Activated naive CD4-positive, alpha-beta T cell (primary cell): ENCODE results near the gene CPS1.

Experiments
- DNase-seq, 4 experiments: peaks; one replicate each; lab custom pipeline; 2025; lab: John Stamatoyannopoulos, UW

Gene CPS1

DNA sequence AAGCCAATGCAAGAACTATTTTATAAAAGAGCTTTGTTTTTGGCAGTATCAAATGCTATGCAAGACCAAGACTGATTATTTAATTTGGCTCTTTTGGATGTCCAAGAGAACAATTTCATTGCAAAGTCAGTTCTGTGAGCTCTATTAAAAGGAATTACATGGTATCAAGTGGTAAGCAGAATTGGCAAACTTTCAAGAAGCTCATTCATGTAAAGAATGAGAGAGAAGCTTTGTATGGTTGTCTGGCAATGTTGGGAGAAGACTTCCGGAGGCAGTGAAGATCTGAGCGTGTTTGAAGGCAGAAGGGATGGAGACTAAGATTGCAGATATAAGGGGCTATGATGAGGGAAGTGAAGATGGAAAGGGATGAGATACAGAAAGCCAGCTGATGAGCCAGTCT, 49.6 kb downstream of the CPS1 start:
- DNase-seq: no peak

DNA sequence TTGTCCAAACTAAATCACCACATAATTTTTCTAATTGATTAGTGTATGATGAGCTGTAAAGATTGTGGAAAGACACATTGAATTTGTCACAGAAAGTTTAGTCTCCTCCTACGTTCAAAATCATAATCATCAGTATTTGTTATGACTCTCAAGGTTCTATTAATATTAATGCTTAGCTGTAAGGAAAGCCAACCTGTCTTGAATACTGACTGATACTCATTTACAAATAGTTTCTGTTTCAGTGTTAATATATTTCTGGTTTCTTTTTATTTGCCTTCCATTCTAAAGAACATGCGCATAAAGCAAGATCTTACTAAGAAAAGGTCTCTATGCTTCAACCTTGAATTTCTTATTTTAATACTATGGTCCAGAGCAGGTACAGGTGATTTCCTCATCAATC, 55.1 kb downstream of the CPS1 start:
- DNase-seq: no peak

DNA sequence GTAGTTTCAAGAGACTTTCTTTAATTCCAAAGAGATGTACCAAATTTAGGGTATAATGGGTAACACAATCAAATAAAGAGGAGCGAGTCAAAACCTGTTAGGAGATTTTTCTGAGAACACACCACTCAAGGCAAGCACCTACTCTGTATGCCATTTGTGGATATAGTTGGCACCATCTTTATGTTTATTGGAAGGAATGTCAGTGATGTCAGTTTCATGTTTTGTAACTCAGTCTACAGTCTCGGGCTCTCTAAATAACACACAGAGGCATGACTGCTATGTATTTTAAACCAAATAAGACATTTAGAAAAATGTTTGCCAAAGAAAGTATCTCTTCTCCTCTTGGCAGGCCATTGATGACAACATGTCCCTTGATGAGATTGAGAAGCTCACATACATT, 59.7 kb downstream of the CPS1 start:
- no peak for DNase-seq

DNA sequence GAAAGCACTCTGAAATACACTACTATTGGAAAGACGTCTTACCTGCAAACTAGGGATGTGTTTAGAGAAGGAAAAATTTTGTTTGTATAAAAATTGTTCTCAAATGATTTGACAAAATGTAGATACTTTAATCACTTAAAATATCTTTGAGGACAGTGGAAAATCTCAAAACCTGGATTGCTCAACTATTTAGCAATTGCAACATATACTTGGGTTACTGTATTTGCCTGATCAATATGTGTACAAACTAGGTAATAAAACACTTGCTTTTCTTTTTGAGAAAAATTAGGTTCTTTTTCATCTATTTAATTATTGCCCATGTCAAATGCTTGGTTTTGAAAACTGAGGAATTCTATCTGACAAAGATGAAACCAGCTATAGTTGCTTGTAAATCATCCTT, 60.9 kb downstream of the CPS1 start:
- DNase-seq: no peak

DNA sequence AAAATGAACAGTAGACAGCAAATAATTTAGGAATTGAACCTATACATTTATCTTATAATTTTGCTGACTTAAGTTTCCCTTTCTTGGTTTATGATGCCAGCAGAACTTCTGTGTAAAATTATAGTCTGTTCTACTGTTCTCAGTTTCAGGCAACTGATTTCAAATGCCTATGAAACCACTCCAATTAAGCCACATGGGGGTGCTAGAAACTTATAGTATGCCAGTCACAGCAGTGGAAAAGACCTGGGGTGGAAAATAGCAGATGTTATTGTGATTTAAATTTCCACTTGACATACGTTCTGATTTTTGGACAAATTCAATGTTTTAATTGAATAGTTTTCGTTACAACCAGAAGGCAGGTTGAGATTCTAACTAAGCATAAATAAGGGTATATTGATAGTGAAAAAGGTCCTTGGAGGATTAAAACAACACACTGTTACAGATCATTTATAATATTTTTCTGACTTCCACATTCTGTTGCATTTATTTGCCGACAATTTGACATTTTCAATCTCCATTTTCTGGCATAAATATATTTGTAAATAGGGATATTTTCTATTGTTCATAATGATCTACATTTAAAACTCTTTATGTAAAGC, 61.4 kb downstream of the CPS1 start:
- no peak for DNase-seq

DNA sequence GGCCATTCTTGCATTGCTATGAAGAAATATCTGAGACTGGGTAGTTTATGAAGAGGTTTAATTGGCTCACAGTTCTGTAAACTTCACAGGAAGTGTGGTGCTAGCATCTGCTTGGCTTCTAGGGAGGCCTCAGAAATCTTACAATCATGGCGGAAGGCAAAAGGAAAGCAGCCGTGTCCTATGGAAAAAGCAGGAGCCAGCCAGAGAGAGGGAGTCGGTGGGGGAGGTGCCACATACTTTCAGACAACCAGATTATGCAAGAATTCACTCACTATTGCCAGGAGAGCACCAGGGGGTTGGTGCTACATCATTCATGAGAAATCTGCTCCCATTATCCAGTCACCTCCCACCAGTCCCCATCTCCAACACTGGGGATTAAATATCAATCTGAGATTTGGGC, 64.1 kb downstream of the CPS1 start:
- no peak for DNase-seq

DNA sequence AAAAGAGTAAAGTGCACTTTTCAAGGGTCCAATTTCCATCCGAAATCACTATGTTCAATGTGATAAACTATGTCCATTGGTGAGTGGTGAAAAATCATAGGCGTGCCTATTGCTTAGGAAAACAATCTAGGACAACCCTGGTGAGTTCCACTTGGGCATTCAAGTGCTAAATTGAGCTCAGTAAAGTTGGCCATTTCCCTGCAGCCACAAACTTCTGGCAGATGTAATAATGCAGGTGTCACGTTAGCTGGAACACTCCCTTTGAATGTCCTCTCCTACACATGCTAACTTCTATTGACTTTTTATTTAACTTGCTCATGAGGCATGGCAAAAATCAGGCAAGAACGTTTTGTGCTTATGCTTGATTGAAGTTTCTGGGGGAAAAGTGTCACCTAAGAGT, 67.1 kb downstream of the CPS1 start:
- no peak for DNase-seq

DNA sequence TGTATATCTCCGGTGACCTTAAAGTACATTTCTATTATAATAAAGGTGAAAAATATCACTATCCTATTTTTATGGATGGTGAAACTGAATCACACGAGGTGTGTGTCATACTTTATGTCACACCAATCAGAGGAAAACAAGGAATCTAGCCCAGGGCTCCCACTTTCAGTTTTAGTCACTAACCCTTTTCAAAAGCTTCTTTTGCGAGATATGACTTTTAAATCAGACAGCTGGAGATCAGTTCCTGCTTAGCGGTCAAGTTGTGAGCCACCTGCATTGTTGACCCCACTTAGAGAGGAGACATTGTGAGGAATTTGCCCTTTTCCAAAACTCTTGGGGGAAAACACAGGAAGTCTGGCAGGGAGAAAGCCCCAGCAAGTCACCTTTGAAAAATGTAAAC, 70.5 kb downstream of the CPS1 start:
- DNase-seq: no peak

DNA sequence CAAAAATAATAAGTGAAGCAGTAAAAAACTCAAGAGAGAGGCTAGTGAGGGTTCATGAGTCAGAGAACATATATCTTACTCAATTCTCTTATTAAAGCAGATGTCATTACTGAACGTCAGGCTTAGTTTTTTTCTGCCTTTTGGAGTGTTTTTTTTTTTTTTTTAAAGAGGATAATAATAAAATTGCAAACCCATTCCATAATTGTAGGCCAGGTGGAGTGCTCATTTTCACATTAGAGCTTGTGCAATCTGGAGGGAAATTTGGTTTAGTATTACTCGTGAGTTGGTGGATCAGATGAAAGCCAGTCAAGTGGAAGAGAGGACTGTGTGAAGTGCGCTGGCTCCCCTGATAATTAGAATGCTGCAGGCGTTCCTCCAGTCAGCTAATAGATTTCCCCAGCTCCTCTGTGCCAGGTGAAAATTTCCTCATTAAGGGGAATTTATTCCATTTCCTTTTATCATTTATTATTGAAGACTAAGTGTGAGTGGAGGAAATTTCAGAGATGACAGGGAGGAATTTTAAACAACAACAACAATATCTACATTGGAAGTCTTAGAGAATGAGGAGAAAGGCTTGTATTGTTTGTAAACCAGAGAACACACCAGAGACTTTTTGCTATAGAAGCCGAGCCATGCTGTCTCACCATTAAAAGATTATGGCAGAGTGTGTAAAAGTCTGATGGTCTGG, 74.6 kb downstream of the CPS1 start:
- no peak for DNase-seq

DNA sequence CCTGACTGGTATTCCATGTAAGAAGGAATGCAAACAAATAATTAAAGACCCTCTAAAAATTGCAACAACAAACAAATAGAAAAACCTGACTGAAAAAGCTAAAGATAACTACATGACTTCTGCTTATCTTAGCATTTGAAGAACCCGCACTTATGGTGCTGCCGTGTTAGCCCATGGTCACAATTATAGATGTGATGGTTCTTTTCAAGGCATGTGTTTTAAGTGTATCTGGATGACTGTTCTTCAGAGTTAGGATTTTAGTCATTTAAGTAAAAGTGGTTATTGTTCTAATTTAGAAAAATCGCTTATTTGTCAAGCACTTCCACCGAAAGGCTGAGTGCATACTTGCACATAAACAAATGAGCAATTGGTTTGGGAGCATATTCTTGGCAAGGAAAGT, 77.3 kb downstream of the CPS1 start:
- no peak for DNase-seq

DNA sequence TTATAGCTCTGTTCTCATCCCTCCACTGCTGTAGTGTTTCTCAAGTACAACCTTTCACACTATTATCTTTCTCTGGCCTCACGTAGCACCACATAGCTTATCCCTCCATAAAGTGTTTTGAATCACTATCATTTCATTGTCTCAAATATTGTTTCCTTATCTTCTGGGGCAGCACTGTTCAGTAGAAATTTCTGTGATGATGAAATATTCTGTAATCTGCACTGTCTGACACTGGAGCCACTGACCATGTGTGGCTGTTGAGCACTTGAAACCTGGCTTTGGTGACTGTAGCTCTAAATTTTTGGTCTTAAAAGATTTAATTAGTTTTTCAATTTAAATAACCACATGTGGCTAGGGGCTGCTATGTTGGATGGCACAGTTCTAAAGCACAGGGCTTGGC, 78.9 kb downstream of the CPS1 start:
- no peak for DNase-seq

DNA sequence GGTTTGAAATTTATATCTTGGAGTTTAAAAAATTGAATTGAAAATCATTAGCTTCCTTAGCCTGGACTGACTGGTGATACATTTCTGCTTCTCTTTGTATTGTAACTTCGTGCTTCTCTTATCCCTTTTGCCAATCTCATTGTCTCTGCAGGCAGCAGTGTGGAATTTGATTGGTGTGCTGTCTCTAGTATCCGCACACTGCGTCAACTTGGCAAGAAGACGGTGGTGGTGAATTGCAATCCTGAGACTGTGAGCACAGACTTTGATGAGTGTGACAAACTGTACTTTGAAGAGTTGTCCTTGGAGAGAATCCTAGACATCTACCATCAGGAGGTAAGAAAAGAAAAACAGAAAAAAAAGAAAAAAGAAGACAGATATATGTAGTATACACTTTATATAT, 85.9 kb downstream of the CPS1 start:
- no peak for DNase-seq

DNA sequence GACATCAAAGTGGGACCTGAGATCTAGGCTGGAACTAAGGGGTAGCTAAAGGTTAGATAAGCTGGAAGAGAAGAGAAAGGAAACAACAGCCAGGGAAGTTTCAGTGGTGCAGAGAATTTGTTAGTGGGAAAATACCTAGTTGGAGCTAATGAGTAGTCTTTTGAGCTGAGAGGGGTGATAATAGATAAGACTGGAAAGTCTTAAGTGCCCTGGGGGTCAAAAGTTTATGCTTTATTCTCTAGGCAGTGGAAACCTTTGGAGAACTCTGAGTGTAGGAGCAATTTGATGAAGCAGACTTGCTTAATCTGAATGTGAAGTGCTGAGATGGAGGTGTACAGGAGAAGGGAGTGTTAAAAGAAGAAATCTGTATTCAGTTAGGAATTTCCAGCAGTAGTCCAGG, 90.8 kb downstream of the CPS1 start:
- DNase-seq: no peak

DNA sequence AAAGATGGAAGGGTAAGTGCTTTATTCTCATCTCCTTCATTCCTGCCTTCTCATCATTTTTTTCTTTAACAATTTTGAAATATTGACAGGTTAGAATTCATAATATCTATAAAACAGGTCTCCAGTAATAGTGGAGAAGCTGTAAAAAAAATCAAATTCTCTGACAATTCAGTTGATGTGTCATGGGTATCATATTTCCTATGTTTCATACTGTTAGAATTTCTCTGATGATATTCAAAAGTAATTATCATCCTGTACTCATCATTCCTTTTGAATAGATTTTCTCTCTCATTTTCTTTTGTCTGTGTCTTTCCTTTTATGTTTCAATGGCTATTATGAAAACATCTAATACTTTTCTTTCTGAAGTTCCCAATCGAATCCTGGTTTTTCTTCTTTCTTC, 97.7 kb downstream of the CPS1 start:
- no peak for DNase-seq

DNA sequence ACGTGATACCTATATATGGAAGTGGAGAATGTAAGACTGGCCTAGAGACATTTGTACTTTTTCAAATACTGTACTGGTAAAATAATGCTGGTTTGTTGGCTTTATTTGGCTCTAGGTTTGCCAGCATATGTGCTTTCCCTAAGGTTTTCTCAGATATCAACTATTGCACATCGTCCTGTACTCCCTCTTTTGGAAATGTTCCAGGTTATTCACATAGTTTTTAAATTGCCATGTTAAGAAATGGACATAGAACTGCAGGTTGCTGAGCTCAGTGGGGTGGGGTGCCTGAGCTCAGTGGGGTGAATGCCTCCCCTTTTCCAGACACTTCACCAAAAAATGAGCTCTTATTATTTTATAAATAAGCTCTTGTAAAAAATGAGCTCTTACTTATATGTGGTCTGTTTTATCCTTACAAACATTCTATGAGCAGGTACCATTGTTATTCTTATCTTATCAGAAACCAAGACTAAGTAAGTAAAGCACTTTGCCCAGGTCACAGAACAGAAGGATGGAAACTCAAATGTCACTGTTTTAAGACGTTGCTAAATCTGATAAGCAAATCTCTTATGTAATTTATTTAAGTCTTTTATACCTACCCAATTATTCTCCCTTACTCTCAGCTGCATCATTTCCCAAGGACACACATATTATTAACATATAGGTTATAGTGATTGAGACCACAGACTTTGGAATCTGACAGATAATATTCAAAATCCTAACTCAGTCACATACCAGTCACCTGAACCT, 99.0 kb downstream of the CPS1 start:
- no peak for DNase-seq

DNA sequence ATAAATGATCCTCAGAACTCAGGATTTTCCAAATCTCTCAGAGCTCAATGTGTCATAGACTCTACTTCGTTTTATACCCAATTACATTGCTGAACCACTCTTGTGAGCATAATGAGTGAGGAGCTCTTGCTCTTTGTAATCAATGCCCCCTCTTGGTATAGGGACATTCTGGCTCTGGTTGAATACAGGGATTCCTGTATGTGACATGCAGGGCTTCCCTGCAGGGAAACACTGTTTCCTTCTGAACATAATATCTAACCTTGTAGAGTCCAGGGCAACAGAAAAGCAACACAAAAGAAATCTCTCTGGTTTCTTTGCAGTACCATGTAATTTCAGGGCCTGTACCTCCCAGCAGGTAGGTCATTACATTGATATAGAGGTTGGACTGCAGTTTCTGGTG, 101.5 kb downstream of the CPS1 start:
- DNase-seq: no peak

DNA sequence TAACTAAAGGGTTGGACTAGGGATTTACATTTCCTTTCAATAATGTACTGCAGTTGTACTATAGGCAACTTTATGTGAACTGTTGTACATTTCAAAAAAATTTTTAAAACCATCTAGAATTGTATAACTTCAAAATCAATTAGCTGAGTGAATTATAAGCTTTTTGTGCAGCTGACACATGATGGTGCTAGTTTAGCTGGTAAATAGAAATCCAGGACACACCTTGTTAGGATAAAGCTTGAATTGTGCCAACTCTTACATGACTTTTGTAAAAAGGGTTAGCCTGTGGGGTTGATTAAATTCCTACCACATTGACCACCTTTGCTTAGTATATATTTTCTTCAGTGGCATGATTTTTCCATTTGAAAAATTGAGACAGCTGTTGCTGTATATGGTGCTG, 104.4 kb downstream of the CPS1 start:
- DNase-seq: no peak

DNA sequence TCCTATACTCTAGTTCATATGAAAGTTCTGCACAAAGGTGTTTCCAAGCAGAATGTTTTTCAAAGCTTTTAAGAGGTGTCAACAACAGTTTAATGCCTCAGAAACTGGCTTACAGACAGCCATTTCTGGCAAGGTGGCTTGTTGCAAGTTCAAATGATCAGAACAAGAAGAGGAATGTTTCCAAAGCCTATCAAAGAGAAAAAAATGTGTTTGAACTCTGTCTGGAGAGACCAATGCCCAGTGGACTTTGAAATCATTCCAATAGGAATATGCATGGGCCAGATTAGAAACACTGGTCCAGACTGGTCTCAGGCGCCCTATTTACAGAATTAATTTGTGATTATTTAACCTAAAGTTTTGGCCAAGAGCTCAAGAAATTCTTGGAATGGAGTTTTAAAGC, 106.2 kb downstream of the CPS1 start:
- no peak for DNase-seq

DNA sequence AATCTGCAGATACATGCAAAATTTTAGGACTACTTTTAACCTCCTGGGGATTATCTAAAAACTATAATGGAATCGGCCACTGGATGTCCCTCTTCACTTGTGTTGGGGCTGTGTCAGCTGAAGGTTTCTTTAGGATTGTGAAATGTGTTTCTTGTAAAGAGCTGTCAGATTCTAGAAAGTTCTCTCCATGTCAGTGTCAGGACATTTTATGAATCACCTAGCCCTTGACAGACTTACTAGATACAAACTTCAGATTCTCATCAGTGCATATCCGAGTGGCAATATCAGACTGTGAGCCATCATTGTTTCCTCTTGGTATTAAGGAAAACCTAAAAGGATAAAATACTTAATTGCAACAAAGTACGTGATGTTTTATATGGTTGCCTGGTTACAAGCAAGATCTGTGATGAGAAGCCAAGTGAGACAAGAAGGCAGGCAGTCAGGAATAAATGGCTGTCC, 107.3 kb downstream of the CPS1 start:
- no peak for DNase-seq

DNA sequence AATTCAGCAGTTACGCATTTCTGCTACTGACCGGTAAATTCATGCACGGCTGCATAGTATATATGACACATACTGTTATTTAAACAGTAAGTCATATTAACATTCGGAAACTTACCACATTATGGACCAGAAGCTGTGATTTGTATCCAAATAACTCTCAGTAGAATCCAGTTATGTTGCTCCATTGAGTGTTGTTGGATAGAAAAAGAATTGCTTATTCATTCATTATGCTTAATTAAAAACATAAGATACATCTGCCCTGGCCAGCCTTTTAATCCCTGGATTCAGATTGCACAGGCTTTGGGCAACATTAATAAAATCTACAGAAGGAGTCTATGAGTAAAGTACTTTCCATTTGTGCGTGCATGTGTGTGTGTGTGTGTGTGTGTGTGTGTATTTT, 111.3 kb downstream of the CPS1 start:
- DNase-seq: no peak

DNA sequence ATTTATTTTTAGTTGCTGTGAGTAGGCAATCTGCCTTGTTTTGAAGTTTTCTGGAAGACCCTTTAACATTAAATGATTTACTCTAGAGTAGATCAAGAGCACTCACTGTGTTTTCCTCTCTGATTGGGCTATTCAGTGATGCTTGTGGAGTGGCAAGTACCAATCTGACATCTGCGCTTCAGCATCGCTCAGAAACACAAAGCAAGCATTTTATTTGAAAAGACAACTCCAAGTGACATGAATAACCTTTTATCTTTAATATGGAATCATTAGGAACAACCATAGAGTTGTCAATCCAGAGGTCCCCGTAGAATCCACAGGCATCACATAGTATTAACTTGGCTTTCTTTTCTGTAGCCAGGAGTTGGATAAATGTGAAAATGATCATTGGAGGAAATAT, 114.7 kb downstream of the CPS1 start:
- no peak for DNase-seq

DNA sequence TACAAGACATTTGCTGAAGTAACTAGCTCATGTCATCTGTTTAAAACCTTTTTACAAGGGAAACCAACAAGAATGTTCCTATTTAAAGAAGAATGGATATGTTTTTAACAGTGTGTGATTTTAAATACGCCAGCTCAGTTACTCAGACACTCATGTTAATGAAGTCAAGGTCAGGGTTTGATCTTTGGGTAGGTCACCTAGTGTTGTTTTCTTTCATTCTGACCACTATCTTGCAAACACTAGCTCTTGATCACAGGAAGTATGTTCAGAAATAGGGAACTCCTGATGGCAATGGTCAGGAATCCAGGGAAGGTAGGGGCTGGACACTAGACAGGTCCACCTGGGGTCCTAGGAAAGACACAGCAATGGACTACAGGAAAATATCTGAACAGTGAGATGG, 116.7 kb downstream of the CPS1 start:
- no peak for DNase-seq

DNA sequence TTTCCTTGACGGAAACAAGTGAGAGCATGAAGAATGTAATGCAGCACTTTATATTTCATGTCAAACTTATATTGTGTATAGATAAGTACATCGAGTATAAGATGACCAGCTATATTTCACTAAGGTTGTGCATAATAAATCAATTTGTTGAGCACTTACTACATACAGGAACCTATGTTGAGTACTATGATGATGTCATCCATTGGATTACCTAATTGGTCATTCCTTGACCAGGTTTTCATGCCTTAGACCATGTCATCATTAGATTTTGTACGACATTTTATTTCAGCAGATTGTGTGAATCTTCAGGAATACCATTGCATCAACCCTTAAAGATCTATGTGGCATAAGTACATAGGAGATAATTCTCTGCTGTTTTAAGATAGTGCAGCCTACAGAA, 119.7 kb downstream of the CPS1 start:
- no peak for DNase-seq

DNA sequence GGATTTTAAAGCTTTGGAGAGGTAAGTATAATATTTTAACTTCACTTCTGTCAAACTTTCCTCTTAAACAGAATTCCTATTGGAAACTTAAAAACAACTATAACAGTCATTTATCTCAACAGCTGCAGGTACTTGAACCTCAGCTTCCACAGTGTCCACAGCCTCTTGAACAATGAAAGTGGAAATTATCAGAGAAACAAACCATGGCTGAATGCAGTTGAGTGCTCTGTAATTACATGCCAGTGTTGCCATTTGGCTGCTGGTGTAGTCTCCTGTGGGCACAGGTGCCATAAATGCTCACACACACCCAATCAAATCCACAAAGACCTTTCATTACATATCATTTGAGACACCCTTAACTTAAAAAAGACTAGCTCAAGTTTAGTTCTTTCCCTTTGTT, 125.1 kb downstream of the CPS1 start:
- no peak for DNase-seq
